GOT3 (cell line): Measurements from ENCODE around the gene PCSK6.
"Not testable (repeated sequence)": the region's sequence is repeated elsewhere in the genome, so short reads cannot be mapped to it uniquely, and the experiment has no call there.

Experiments used
- DNase-seq: peaks from one replicate; lab custom pipeline; 2025; ENCODE audit warnings: mixed read lengths; lab: John Stamatoyannopoulos, UW

PCSK6 gene

GRCh38 chr15:101461097-101461496 lies 28.4 kb downstream of the PCSK6 start:
- no peak for DNase-seq

GRCh38 chr15:101459579-101460300 lies 29.8 kb downstream of the PCSK6 start:
- no peak for DNase-seq

- DNase-seq: no peak
Measured at GRCh38 chr15:101458908-101459578, 30.5 kb downstream of the PCSK6 start.

- DNase-seq: no peak
Measured at GRCh38 chr15:101458158-101458900, 31.2 kb downstream of the PCSK6 start.

- no peak for DNase-seq
Measured at GRCh38 chr15:101457696-101458095, 31.8 kb downstream of the PCSK6 start.

- DNase-seq: no peak
Measured at GRCh38 chr15:101456057-101456739, 33.3 kb downstream of the PCSK6 start.

GRCh38 chr15:101455291-101456025 lies 34.0 kb downstream of the PCSK6 start:
- no peak for DNase-seq

GRCh38 chr15:101454781-101455180 lies 34.7 kb downstream of the PCSK6 start:
- DNase-seq: not testable (repeated sequence)

GRCh38 chr15:101454365-101454764 lies 35.1 kb downstream of the PCSK6 start:
- DNase-seq: no peak

GRCh38 chr15:101453123-101454120 lies 36.1 kb downstream of the PCSK6 start:
- DNase-seq: no peak

GRCh38 chr15:101452572-101452971 lies 36.9 kb downstream of the PCSK6 start:
- DNase-seq: no peak

GRCh38 chr15:101451846-101452245 lies 37.7 kb downstream of the PCSK6 start:
- DNase-seq: no peak

GRCh38 chr15:101451266-101451799 lies 38.2 kb downstream of the PCSK6 start:
- DNase-seq: no peak

GRCh38 chr15:101450403-101451265 lies 38.9 kb downstream of the PCSK6 start:
- DNase-seq: no peak

- no peak for DNase-seq
Measured at GRCh38 chr15:101449471-101450402, 39.8 kb downstream of the PCSK6 start.

- no peak for DNase-seq
Measured at GRCh38 chr15:101448336-101448735, 41.2 kb downstream of the PCSK6 start.

GRCh38 chr15:101447561-101448071 lies 41.9 kb downstream of the PCSK6 start:
- DNase-seq: no peak

- no peak for DNase-seq
Measured at GRCh38 chr15:101447168-101447533, 42.4 kb downstream of the PCSK6 start.
